ENCODE data around the gene GFPT2.

GFPT2 gene

GRCh38 chr5:180353048-180353979, at the start of gene GFPT2:
TSS of gene GFPT2 (minus strand) at chr5:180353336. CDS start at chr5:180353217, 119 bp downstream.
- DNase-seq: no peak

DNA sequence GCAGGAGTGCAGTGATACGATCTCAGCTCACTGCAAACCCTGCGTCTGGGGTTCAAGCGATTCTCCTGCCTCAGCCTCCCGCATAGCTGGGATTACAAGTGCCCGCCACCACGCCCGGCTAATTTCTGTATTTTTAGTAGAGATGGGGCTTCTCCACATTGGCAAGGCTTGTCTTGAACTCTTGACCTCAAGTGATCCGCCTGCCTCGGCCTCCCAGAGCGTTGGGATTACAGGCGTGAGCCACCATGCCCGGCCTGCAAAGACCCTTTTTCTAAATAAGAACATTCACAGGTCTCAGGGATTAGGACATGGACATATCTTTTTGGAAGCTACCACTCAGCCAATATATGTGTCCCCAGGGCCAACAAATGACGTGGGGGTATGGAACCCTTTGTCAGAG, 49.6 kb upstream of the GFPT2 start:
- no peak for DNase-seq

GRCh38 chr5:180401229-180401907, 48.2 kb upstream of the GFPT2 start:
- no peak for DNase-seq

- DNase-seq: no peak
Measured at GRCh38 chr5:180400416-180400815, 47.3 kb upstream of the GFPT2 start.

DNA sequence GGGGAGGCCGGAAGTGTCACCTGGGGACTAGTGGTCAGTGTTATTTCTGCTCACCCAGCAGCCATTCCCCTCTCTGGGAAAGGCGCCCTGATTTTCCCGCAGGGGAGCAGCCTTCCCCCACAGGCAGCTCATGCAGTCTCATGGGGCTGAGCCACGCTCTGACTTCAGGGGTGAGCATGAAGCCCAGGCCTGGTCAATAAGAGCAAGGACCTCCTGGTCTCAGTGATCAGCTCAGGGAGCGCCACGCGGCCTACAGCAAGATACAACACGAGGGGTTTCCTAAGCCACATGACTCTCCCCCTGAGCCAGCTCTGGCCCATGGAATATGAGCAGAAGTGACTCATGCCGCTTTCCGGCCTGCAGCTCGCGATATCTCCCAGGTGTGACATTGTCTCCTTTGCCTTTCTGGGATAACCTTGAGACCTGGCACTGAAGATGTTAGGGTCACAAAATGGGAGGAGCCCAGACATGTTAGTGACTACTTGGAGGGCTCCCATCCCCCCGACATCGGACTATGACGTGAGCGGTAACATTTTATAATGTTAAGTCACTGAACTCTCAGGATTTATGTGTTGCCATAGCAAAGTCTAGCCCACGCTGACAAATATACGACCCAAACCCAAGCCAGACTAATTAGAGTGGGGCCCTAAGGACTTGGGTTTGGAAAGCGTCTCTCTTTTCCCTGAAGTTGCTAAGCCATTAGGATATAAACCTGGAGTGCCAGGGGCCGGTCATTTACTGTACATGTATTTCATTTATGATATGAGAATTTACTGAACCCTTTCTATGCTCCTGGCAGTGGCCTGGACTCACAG, 46.5 kb upstream of the GFPT2 start:
- no peak for DNase-seq

- no peak for DNase-seq
Measured at GRCh38 chr5:180396926-180397325, 43.8 kb upstream of the GFPT2 start.

GRCh38 chr5:180395540-180396274, 42.6 kb upstream of the GFPT2 start:
- no peak for DNase-seq

DNA sequence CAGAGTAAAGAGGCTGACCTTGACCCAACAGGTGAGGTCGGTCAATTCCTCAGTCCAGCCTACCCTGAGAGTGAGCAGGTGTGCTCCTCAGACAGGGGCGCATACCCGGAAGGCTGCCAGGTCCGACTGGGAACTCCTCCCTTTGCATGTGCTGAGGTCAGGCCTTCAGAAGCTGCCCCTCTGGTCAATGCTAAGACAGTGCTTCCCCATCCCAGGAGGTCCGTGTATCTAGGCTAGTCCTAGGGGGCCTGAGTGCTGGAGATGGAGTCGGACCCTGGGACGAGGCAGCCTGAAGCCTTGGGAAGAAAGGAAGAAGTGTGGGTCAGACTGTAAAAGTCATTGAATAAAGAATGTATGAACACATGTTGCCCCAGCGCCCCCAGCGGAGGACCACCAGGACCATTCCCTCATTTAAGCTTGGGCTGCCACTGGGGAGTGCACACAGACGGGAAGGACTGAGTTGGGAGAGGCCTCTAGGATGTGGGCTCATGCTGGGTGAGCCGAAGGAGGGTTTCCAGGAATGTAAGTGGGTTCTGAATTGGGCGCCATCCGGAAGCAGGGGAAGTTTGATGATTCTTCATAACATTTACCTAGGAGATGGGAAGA, 41.0 kb upstream of the GFPT2 start:
- DNase-seq: no peak

DNA sequence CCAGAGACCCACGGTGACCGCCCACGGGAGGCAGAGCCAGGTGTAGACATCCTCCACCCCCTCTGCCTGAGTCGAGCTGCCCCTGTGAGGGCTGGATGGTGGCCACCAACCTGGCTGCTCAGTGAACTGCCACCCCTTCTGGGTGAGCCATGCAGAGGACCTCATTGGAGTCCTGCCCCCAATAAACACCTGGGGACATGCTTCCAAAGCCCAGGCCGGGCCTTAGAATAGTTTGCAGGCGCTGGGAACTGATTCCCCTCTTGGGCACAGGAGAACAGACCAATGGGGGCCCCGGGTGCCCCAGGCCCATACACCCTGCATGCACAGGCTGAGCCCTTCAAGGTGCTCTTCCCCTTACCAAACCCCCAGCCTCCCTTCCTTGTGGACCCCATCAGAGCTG, 38.1 kb upstream of the GFPT2 start:
- no peak for DNase-seq

DNA sequence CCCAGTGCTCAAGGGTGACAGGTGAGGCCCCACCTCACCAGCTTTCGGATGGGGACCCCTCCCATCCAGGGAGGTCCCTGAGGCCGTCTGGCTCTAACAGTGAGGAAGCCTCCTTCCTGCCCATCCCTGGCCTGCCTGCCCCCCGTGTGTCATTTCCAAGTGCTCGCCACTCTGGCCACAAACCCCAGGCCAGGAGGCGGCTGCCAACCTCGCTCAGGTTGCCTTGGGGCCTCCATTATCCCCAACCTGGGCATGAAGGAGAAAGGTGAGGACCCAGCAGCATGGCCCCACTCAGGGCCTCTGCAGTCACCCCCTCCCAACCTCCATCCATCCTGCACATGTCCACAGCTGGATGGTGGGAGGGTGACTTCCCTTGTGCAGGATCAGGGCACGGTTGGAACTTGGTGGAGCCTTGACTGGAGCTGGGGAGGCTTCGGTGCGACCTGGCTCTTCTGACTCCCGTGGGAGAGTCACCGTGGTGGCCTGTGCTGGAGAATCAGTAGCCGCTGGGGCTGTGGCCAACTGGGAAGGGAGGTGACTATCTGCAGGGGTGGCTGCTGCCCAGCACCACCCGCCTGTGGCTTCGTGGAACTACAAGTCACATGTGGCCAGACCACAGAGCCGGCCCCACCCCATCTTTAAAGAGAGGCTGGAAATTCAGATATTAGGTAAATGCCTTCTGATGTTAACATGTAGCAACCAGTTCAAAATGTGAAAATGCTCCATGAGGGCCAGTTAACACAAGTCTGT, 37.5 kb upstream of the GFPT2 start:
- no peak for DNase-seq

DNA sequence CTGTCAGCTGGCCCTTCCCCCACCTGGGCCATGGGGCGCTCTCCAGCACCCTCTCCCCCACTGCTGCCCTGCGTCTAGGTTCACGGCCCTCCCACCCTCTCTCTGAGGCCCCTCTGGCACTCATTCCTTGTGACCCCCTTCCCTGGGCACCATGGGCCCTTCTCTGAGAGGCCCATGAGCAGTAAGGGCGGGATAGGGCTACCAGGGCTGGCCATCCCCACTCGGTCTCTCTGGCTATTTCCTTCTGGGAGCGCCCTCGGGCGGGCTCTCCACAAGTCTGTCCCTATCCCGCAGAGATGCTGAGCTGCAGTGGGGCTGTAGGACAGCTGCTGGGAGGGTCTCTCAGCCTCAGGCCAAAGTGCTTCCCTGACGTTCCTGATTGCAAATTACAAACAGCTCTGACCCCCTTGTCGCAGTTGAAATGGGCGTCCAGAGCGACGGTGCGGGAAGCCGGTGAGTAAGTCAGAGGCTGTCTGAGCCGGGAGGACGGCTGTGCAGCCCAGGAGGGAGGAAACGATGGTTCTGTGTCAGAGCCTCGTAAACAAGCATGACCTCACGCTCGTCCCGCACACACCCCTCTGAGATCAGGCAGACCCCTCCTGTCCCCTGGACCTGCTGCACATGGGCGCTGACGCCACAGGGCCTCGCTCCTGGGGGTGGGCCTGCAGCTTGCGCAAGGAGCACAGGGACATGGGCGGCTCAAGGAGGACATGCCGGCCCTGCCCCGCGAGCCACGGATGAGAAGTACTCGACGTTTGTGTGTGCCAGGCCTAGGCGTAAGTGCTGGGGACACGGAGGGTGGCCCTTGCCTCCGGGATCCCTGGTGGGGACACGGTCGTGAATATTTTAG, 36.3 kb upstream of the GFPT2 start:
- DNase-seq: no peak

- no peak for DNase-seq
Measured at GRCh38 chr5:180387798-180388197, 34.7 kb upstream of the GFPT2 start.

GRCh38 chr5:180382926-180383325, 29.8 kb upstream of the GFPT2 start:
- DNase-seq: no peak

DNA sequence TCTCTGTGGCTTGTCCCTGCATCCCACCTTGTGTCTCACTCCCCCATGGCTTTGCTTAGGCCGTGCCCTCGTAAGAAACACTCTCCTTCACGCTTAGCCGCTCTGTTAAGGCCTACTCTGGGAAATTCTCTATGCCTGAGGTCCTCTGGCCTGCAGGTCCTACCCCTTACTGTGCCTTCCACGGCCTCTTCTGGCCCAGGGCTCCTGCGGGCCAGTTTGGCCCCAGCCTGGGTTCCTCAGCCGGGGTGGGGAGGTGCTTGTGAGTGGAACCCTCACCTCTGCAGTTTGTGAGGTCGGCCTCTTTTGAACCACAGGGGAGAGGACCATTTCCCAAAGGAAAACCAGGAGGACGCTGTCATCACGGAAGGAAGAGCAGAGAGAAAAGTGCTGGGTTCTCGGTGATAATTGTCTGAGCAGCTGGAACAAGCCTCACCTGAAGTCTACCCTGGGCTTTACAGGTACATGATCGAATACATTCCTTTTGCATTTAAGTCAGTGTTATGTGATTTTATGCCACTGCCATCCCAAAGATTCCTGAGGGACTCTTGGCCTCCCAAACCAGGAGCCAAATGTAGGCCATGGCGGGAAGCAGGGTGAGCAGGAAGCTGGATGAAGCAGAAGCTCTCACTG, 28.8 kb upstream of the GFPT2 start:
- no peak for DNase-seq

DNA sequence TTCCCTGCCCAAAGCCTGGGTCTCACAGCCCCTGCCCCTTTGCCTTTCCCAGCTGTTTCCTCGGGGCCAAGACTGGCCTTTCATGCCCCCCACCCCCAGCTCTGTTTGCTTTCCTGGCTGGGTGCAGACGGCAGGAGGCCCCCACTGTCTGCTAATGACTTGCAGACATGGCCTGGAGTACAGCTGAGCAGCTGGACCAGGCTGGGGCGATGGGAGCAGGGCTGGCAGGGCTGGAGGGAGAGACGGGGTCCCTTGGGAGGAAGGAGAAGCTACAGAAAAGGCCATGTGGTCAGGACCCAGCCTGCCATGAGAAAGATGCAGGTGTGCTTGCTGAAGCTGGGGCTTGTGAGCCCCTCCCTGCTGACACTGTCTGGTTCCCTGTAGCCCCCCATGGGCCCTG, 28.3 kb upstream of the GFPT2 start:
- no peak for DNase-seq

- DNase-seq: no peak
Measured at GRCh38 chr5:180380856-180381255, 27.7 kb upstream of the GFPT2 start.

DNA sequence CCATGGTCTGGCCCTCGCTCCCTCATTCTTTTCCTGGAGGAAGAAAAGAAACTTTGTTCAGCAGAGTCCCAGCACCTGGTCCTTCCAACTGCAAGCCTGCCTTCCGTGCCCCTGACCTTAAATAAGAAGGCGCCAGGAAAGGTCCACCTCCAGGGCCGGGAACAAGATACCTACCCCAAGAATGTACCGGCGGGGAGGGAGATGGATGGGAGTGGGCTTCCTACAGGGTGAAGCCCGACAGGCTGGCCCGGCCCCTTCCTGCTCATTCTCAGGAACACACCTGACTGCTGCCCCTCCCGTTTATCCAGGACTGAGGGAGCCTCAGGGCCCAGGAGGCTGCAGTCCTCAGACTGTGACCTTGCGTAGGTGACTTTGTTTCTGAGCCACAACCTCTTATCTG, 27.3 kb upstream of the GFPT2 start:
- no peak for DNase-seq

- DNase-seq: no peak
Measured at GRCh38 chr5:180379355-180380070, 26.4 kb upstream of the GFPT2 start.

All from NCI-H1436 treated with DMSO at 0.1 percent for 48 hours (cell line).